GM18507 (cell line): ENCODE results near the gene SSX2IP.

Experiments
- DNase-seq: peaks from one replicate; pipeline ENCODE4 v3.0.0; 2011; ENCODE audit warnings: low read depth; ENCODE audit not compliant: insufficient read length; ENCODE audit errors: extremely low spot score
- FAIRE-seq: peaks from 2 replicates; lab custom pipeline; 2011; peaks lifted over from hg19 to GRCh38; lab: Jason Lieb, UNC

Gene SSX2IP

GRCh38 chr1:84711869-84712268 lies 21.6 kb upstream of the SSX2IP start:
- no peak for FAIRE-seq

GRCh38 chr1:84711121-84711520 lies 20.9 kb upstream of the SSX2IP start:
- FAIRE-seq = no peak
- no peak for DNase-seq

More at GRCh38 chr1:84711869-84712268, 21.6 kb upstream of the SSX2IP start:
- DNase-seq = no peak

- FAIRE-seq (no peak), DNase-seq (no peak)
Observed at GRCh38 chr1:84709131-84709530, 18.9 kb upstream of the SSX2IP start.

GRCh38 chr1:84708031-84708430 lies 17.8 kb upstream of the SSX2IP start:
- DNase-seq = no peak
- FAIRE-seq = no peak

DNA sequence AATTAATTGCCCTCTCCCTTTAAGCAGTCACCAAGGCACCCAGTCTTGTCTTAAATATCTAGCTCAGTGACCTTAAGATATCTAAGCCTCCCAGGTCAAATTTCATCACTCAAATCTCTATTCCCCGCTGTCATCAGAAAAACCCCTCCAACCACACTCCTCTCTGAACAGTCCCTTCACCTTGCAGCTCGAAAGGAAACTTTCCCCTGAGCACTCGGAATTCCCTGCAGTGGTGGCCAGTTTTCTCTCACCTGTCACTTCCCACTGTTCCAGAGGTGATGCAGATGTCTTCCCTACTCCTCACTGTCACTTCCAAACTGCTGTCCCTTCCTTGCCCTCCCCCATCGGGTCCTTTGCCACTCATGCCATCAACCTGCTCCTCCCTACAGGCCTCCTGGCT lies 15.3 kb upstream of the SSX2IP start:
- DNase-seq (no peak), FAIRE-seq (no peak)

- no peak for FAIRE-seq
Observed at GRCh38 chr1:84704872-84705417, 14.7 kb upstream of the SSX2IP start.

GRCh38 chr1:84703431-84703830 lies 13.2 kb upstream of the SSX2IP start:
- DNase-seq = no peak
- FAIRE-seq = no peak

More at GRCh38 chr1:84704872-84705417, 14.7 kb upstream of the SSX2IP start:
- no peak for DNase-seq

DNA sequence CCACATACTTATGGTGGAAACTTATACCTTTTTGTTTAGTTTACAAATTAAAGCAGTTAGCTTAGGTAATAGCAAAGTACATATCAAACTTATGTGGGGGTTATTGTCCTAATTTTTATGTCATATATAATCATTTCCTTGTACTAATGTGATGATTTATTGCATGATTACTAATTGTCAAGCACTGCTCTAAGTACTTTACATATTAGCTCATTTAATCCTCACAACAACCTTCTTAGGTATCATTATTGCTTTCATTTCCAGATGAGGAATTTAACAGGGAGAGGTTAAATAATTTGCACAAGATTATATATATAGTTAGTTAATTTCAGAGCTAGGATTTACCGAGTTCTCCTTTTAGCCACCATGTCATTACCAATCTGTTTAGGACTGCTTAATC lies 11.9 kb upstream of the SSX2IP start:
- FAIRE-seq (no peak), DNase-seq (no peak)

DNA sequence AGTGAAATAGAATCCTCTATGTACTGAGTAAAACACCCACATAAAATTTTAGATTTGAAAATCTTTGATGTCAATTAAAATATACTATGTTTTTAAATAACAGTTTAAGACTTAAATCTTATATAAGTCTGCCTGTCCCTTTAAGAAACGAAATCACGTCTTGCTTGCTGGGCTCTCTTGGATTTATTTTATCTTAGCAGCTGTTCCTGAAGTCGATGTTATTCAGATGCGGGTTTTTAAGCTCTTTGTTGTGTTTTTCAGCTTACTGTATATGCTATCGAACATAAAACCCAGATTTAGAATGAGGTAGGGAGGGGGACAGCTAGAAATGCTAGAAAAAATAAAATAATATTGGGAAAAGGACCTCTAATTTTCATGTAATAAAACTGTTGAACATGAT lies 11.1 kb upstream of the SSX2IP start:
- no peak for FAIRE-seq
- DNase-seq = no peak

GRCh38 chr1:84700070-84700469 lies 9.8 kb upstream of the SSX2IP start:
- peak; percentile 49 for FAIRE-seq
- no peak for DNase-seq

GRCh38 chr1:84698151-84699110 lies 8.2 kb upstream of the SSX2IP start:
- DNase-seq (no peak), FAIRE-seq (no peak)

DNA sequence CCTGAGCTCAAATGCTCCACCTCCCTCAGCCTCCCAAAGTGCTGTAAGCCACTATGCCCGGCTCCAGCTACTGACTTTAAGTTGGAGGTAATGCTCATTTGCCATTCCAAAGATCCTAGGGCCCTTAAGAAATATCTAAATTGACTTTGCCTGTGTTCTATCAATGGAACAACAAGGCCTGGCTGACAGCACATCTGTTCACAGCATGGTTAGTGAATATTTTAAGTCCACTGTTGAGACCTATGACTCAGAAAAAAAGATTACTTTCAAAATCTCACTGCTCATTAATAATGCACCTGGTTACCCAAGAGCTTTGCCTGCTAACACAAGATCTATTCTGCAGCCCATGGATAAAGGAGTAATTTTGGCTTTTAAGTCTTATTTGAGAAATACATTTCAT lies 3.5 kb upstream of the SSX2IP start:
- DNase-seq (no peak), FAIRE-seq (no peak)

DNA sequence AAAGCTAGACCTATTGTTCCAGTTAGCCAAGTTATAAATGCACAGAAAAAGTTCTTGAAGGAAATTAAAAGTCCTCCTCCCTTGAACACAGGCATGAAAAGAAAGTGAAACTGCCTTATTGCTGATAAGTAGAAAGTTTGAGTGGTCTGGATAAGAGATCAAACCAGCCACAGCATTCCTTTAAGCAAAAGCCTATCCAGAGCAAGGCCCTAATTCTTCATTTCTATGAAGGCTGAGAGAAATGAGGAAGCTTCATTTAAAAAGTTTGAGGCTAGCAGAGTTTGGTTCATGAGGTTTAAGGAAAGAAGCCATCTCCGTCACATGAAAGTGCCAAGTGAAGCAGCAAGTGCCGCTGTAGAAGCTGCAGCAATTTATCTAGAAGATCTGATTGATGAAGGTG lies 2.7 kb upstream of the SSX2IP start:
- no peak for FAIRE-seq
- no peak for DNase-seq

- FAIRE-seq = no peak
Observed at GRCh38 chr1:84692391-84692790, 2.1 kb upstream of the SSX2IP start.

DNA sequence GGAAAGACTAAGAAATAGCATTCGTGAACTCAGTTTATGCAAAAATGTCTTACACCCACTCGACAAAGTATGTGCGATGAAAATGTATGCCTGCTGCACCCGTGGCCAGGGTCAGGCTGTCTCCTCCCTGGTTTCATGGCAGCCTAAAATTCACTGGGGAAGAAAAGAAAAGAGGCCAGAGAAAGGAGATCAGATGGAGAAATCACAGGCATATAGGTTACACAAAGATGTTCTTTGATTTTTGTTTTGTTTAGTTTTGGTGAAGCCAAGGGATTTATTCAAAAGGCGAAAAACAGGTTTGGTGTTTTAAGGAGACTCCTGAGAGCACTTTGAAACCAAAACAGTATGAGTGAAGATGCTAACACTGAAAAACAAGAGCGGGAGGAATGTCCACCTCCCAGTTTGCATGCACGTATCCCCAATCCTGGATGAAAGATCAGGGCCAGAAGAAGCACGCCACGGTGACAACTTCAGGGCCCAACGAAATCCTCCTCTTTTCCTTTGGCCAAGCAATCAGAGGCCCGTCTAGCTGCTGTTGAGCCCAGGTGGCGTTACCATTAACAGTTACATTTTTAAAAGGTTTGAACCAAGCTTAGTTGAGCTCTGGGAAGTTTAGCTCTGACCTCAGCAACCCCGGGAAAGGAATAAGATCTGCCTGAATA lies 992 bp upstream of the SSX2IP start:
- FAIRE-seq (peak; percentile 45), DNase-seq (no peak)

More at GRCh38 chr1:84692391-84692790, 2.1 kb upstream of the SSX2IP start:
- no peak for DNase-seq

DNA sequence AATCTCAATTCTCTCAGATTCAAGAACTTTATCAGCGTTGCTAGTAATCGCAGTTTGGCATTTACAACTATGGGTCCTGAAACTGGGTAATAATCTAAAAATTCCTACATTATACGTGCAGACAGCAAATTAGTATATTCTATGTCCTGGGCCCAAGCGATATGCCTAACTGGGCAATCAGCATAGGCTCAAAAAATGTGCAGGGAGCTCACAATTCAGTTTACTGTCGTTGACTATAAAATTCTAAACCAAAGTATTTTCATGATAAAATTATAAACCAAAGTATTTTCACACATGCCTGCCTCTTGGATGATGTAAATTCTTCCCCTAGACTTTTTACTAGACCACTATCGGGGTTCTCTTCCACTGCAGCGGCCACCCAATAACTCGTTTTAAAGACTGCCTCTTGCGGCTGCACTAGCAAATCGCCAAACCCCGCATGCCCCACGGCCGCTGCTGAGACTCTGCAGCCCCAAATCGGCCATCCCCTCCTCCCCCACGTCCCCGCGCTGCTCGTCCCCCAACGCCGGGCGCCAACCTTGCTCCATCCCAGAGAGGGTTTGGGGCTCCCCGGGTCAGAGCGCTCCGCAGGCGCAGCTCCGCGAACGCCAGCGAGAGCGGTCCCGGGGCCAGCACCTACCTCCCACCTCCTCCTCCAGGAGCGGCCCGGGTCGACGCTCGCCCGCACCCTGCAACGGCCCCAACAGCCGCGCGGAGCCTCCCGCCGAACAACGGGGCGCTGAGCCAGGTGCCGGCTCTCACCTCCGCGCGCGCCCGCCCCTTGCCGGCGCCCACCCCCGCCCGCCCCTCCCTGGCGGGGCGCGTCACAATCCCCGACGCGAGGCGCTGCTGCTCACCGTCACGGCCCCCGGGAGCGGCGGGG lies 506 bp downstream of the SSX2IP start:
- DNase-seq (no peak), FAIRE-seq (peak; percentile 71)

DNA sequence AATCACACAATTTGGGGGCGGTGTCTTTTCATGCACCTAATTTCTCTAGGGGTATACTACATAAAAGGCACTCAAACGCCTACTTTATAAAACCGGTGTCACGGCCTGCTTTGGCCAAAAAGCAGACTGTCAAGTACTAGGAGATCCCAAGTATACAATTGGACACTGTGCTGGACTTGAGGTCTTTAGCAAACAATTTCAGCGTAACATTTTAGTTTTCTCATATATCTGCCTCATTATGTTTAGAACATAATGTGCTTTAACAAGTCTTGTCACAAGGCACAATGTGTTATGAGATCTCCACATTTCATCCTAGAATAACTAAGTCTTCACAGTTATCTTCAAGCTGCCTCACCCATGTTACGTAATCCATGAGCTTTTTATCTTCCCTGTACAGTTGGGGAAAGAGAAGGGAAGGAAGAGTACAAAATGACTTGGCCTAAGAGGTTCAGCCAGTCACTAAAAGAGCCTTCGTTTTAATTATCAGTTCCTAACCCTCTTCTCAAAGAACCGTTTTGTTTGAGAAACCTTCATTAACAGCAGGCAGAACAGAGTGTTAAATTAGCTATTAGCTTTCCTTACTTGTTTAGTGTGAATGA lies 1.7 kb downstream of the SSX2IP start:
- no peak for DNase-seq
- no peak for FAIRE-seq

DNA sequence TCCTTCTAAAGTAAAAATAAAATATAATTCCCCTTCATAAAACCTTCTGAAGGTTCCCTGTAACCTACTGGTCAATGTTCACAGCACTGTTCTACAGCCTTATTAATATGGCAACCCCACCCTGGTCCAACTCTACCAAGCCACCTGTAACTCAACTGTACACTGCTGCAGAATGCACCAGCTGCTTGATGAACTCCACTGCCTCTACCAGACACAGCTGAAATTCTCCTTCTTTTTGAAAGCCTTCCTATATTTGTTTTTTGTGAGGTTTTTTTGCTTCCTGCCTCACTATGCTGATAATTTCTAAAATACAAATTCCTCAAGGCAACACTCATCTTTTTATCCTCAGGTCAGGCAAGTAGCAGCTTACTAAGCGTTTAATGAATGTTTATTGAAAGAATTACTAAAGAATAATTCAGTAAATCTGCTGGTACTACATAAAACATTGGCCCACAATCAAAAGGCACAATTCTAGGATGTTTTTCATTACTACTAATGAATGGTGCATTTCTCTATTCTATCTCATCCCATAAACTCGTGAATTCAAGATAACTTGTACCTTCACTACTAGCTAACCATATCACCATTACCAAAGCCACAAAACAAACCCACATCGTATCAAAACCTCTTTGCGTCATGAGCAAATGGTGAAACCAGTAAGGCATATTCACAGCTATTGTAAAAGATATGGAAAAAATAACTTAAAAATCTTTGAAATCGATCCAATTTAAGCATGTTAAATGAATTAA lies 2.4 kb downstream of the SSX2IP start:
- no peak for FAIRE-seq
- DNase-seq = no peak
